ENCODE results near the gene TAS2R39.

TAS2R39 gene

DNA sequence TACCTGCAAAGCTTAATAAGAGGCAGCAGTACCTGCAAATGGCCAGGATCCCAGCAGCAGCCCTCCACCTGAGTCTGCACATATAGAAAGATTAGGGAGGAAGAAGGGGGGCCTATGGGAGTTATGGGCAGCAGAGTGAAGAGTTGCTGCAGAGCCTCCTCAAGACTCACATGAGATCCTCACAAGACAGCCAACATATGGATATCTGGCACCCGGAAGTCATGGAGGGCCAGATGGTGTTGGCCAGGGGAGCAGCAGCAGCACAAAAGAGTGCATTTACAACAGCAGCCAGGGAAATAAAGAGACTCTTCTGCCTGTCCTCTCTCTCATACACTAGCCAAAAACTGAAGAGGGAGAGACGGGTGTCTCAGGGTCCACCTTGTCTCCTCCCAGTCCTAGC lies 34.6 kb downstream of the TAS2R39 start:
- no peak for DNase-seq (ENCODE audit: extremely low read depth, insufficient read length)
- Histone ChIP-seq H3K27me3 (replicated peaks; ENCODE audit: control insufficient read depth, insufficient read depth, low read length) (no peaks in the 10 kb centered on the region; the same call in 1 of the 2 replicates), H3K4me3 (replicated peaks; ENCODE audit: low read depth, low read length) (no peak overlapping the region), H3K36me3 (ENCODE audit: control insufficient read depth, insufficient read depth, low read length) (no peaks in the 10 kb centered on the region)
- TF ChIP-seq CTCF (IDR thresholded peaks at IDR 0.05; ENCODE audit: insufficient read depth, low read length, poor library complexity, severe bottlenecking): no peak

DNA sequence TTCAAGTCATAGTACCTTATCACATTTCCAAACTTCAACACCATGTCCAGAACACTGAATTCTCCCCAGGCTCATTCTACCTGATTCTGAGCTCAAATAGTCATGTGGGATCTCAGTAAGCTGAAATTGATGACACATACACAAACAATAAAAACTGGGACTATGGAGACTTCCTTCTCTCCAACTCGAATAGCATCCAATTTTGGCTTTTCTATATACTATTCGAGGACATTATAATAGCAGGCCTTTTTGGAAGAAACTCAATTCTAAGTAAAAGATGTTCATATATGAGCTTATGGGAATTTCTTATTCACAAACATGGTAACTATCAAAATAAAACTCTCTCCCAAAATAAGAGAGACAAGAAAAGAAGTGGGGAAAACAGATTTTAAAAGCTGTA lies 38.1 kb downstream of the TAS2R39 start:
- TF ChIP-seq CTCF (IDR thresholded peaks at IDR 0.05; ENCODE audit: insufficient read depth, low read length, poor library complexity, severe bottlenecking): no peak
- Histone ChIP-seq H3K36me3 (ENCODE audit: control insufficient read depth, insufficient read depth, low read length) (no peaks in the 10 kb centered on the region), H3K4me3 (replicated peaks; ENCODE audit: low read depth, low read length) (no peak overlapping the region), H3K27me3 (replicated peaks; ENCODE audit: control insufficient read depth, insufficient read depth, low read length) (no peaks in the 10 kb centered on the region; the same call in none of the 2 replicates)
- DNase-seq (ENCODE audit: extremely low read depth, insufficient read length): no peak

DNA sequence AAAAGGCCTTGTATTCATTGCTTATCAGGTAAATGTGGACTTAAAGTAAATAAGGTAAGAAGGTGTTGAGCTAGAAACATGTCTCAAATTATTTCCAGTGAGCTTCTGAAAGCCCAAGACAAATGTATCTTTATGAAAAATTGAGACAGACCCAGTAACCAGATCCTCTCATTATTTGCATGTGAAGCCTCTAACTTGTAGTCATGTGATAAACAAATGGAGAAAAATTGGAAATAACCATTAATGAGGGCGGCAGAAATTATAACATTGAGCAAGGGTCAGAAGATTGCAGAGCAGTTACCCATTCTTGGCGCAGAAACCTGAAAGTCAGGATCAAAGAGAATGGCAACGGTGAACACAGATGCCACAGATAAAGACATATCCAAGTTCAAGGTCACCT lies 38.5 kb downstream of the TAS2R39 start, which contains the start of gene TAS2R40:
TAS2R40 (plus strand) TSS at position 301 of the 400 bp plus-strand sequence; CDS start at position 343, 42 bp downstream.
- H3K27me3 ChIP-seq (replicated peaks; ENCODE audit: control insufficient read depth, insufficient read depth, low read length): no peaks in the 10 kb centered on the region; the same call in none of the 2 replicates
- TF ChIP-seq CTCF (IDR thresholded peaks at IDR 0.05; ENCODE audit: insufficient read depth, low read length, poor library complexity, severe bottlenecking): no peak
- no peak for DNase-seq (ENCODE audit: extremely low read depth, insufficient read length)

GRCh38 chr7:143222782-143223181 lies 39.6 kb downstream of the TAS2R39 start:
- Histone ChIP-seq H3K4me3 (replicated peaks; ENCODE audit: low read depth, low read length) (no peak overlapping the region), H3K36me3 (ENCODE audit: control insufficient read depth, insufficient read depth, low read length) (no peaks in the 10 kb centered on the region), H3K27me3 (replicated peaks; ENCODE audit: control insufficient read depth, insufficient read depth, low read length) (no peaks in the 10 kb centered on the region; the same call in none of the 2 replicates)
- TF ChIP-seq CTCF (IDR thresholded peaks at IDR 0.05; ENCODE audit: insufficient read depth, low read length, poor library complexity, severe bottlenecking): no peak
- DNase-seq (ENCODE audit: extremely low read depth, insufficient read length): no peak

More for the DNA sequence above, 38.5 kb downstream of the TAS2R39 start, which contains the start of gene TAS2R40:
- Histone ChIP-seq H3K36me3 (ENCODE audit: control insufficient read depth, insufficient read depth, low read length) (no peaks in the 10 kb centered on the region), H3K4me3 (replicated peaks; ENCODE audit: low read depth, low read length) (no peak within 1 kb of the TSS)

GRCh38 chr7:143223784-143224183 lies 40.6 kb downstream of the TAS2R39 start:
- DNase-seq (ENCODE audit: extremely low read depth, insufficient read length): no peak
- TF ChIP-seq CTCF (IDR thresholded peaks at IDR 0.05; ENCODE audit: insufficient read depth, low read length, poor library complexity, severe bottlenecking): no peak
- Histone ChIP-seq H3K4me3 (replicated peaks; ENCODE audit: low read depth, low read length) (no peak overlapping the region), H3K36me3 (ENCODE audit: control insufficient read depth, insufficient read depth, low read length) (no peaks in the 10 kb centered on the region), H3K27me3 (replicated peaks; ENCODE audit: control insufficient read depth, insufficient read depth, low read length) (no peaks in the 10 kb centered on the region; the same call in none of the 2 replicates)

DNA sequence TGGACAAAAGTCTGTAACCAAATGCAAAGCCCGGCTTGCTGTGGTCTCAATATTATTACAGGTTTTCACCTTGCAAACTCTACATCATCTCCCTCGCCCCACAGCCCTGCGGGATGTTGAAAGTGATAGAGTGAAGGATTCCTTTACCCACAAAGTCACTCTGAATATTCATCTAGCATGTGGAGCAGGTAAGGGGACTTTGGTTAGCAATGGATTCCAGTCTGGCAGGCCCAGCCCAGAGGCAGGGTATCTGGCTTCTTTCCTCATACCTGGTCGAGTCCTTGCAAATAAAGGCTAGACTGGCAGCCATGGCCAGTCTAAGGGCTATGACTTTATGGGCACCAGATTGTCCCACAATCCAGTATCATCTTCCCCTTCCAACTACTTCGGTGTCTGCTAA lies 41.8 kb downstream of the TAS2R39 start:
- no peak for TF ChIP-seq CTCF (IDR thresholded peaks at IDR 0.05; ENCODE audit: insufficient read depth, low read length, poor library complexity, severe bottlenecking)
- no peak overlapping the region for H3K4me3 ChIP-seq (replicated peaks; ENCODE audit: low read depth, low read length)
- no peaks in the 10 kb centered on the region; the same call in none of the 2 replicates for H3K27me3 ChIP-seq (replicated peaks; ENCODE audit: control insufficient read depth, insufficient read depth, low read length)
- no peaks in the 10 kb centered on the region for H3K36me3 ChIP-seq (ENCODE audit: control insufficient read depth, insufficient read depth, low read length)
- DNase-seq (ENCODE audit: extremely low read depth, insufficient read length): no peak

All from GM06990 (cell line).